ENCODE data around the gene COMMD6. TPM values are rescaled to one million over a fixed set of nuclear protein-coding genes. Genes with fewer than 3 reads are reported as not detected.
A peak's percentile ranks its signal among the peaks of the same experiment; 100 is the strongest.

COMMD6 gene
- total and polyA plus RNA-seq, 2 of the 4 experiments (the other 2 are of a cell fraction), result 63.5 to 144 TPM

- ATAC-seq (ENCODE audit: low read depth), result no peak
- intact Hi-C loops (cut with micrococcal nuclease) (no loop called here), in situ Hi-C loops (cut with MboI; ENCODE audit: low sequenced_read_pairs) (loop anchor here (25.0 kb wide), 2 partner anchors 257 to 907 kb away; no protein-coding TSS in a partner anchor), dilution Hi-C loops (cut with HindIII; ENCODE audit: low sequenced_read_pairs, unreplicated experiment) (no loop called here)
- Histone ChIP-seq H3K14ac (replicated peaks; ENCODE audit: low read depth, low read length) (no peak overlapping the region), H3K23ac (ENCODE audit: low read depth, low read length) (no peak overlapping the region), H3K36me3 (ENCODE audit: control insufficient read depth, insufficient read depth, low read length) (peaks cover 2% of the 10 kb centered on the region), H3K27me3 (ENCODE audit: control insufficient read depth, insufficient read depth, low read length) (no peaks in the 10 kb centered on the region), H4K91ac (ENCODE audit: insufficient read depth, low read depth, low read length) (no peak overlapping the region), H2BK120ac (ENCODE audit: low read depth, low read length) (no peak overlapping the region), H3K9ac (ENCODE audit: low read depth, low read length) (no peak overlapping the region), H3K18ac (ENCODE audit: low read depth, low read length) (no peak overlapping the region), H2BK5ac (ENCODE audit: low read depth, low read length, poor library complexity, severe bottlenecking) (no peak overlapping the region), H3K9me3 (ENCODE audit: control insufficient read depth, insufficient read depth, low read length) (no peaks in the 10 kb centered on the region), H4K8ac (ENCODE audit: low read depth in 2 of 2, low read length in 2 of 2) (no peak overlapping the region), H2AK9ac (replicated peaks; ENCODE audit: low read depth, low read length, poor library complexity) (no peak overlapping the region), H2AFZ (replicated peaks; ENCODE audit: low read length, poor library complexity) (no peak overlapping the region), H4K5ac (ENCODE audit: low read depth, low read length) (no peak overlapping the region), H3K4me2 (ENCODE audit: low read depth, low read length) (no peak overlapping the region), H2AK5ac (ENCODE audit: low read depth, low read length) (no peak overlapping the region), H2BK20ac (ENCODE audit: low read depth, low read length) (no peak overlapping the region), H3K4me3 (ENCODE audit: insufficient read depth, low read depth, low read length) (no peak overlapping the region), H3K4me1 (ENCODE audit: control insufficient read depth, insufficient read depth, low read length) (no peaks in the 10 kb centered on the region), H3K79me1 (ENCODE audit: low read depth in 1 of 2, low read length in 2 of 2) (peaks cover 6 to 29% of the 10 kb centered on the region in 2 experiments; a peak in 2 of 4 replicates), H3K56ac (ENCODE audit: extremely low read depth, insufficient read depth, low read length) (no peak overlapping the region), H3K4ac (ENCODE audit: low read depth, low read length) (no peak overlapping the region), H3K27ac (ENCODE audit: insufficient read depth, low read length) (no peak overlapping the region), H2BK15ac (ENCODE audit: low read depth, low read length) (no peak overlapping the region), H3K9me1 (ENCODE audit: insufficient read depth, low read length) (no peaks in the 10 kb centered on the region), H4K20me1 (ENCODE audit: insufficient read depth, low read length) (no peaks in the 10 kb centered on the region)
- no TSS peak for BruUV-seq (replicated peaks)
- ChIA-PET CTCF (no interaction called here), POLR2A (ENCODE audit: unreplicated experiment) (no interaction called here)
- TF ChIP-seq CTCF (conservative IDR thresholded peaks at IDR 0.05; ENCODE audit: low read depth, low read length) (no peak), CHD1 (IDR thresholded peaks at IDR 0.05; ENCODE audit: low read depth, low read length) (no peak), BHLHE40 (IDR thresholded peaks at IDR 0.05; ENCODE audit: low read depth, low read length) (no peak), POLR2A (IDR thresholded peaks at IDR 0.05; ENCODE audit: low read depth, low read length) (no peak), RAD21 (IDR thresholded peaks at IDR 0.05; ENCODE audit: low read length) (no peak), SMC3 (IDR thresholded peaks at IDR 0.05; ENCODE audit: low read depth, low read length) (no peak), MAFK (IDR thresholded peaks at IDR 0.05; ENCODE audit: low read depth, low read length) (no peak), MXI1 (IDR thresholded peaks at IDR 0.05; ENCODE audit: borderline replicate concordance, low read depth, low read length) (no peak), USF2 (IDR thresholded peaks at IDR 0.05; ENCODE audit: low read depth, low read length) (no peak), NFE2L2 (IDR thresholded peaks at IDR 0.05; ENCODE audit: low read depth, low read length) (no peak), FOS (IDR thresholded peaks at IDR 0.05; ENCODE audit: low read depth, low read length) (no peak), ELK1 (IDR thresholded peaks at IDR 0.05; ENCODE audit: borderline replicate concordance, low read depth, low read length) (no peak), RCOR1 (IDR thresholded peaks at IDR 0.05; ENCODE audit: insufficient replicate concordance, low read length) (no peak), RFX5 (IDR thresholded peaks at IDR 0.05; ENCODE audit: low read depth, low read length) (no peak)
- WGBS, 2 experiments (ENCODE audit: extremely low coverage in 2 of 2, insufficient read length in 1 of 2), result 100% methylated on average over 1 of the region's 3 CpGs; no CpG with 5 or more reads in 1 of the 2 experiments
- peak; percentile 35 for DNase-seq
Observed at GRCh38 chr13:75554981-75555380, 17.3 kb upstream of the COMMD6 start.

Measured in IMR-90 (cell line).